ENCODE measurements around the gene RASGEF1C.

GRCh38 chr5:180133551-180133950 is 75.5 kb downstream of the RASGEF1C start:
- TF ChIP-seq POLR2A (IDR thresholded peaks at IDR 0.05) (no peak), CTCF (IDR thresholded peaks at IDR 0.05) (no peak), POLR2AphosphoS5 (IDR thresholded peaks at IDR 0.05) (no peak)

Measured in prostate gland (tissue), 2 donors.